WTC11 (cell line): ENCODE results near the gene TMC1. TPM values are rescaled to one million over a fixed set of nuclear protein-coding genes. Genes with fewer than 3 reads are reported as not detected.

Source experiments
- ATAC-seq: fragments of 200-7000 bp; cut with Tn5 transposase; 2 replicates; pipeline ENCODE4 v1.10.0; 2021; ENCODE audit warnings: mild to moderate bottlenecking, moderate library complexity
- CTCF ChIA-PET: fragments of 300-600 bp; sonication (Branson Sonifier 250); formaldehyde crosslinking; loops from one replicate; lab custom pipeline; 2021; ENCODE audit warnings: antibody characterized with exemption; lab: Charles Lee
- POLR2A ChIA-PET: fragments of 350-600 bp; sonication (Branson Sonifier 250); formaldehyde crosslinking; loops from one replicate; lab custom pipeline; 2021; ENCODE audit warnings: antibody characterized with exemption; lab: Charles Lee
- DNase-seq: peaks from one replicate; pipeline ENCODE4 v3.0.0; 2021; ENCODE audit warnings: low spot score
- H3K27ac Mint-ChIP-seq: 2 replicates; pipeline ENCODE4 v1.8.0; 2021; ENCODE audit warnings: mixed read lengths
- H3K27me3 Mint-ChIP-seq: 2 replicates; pipeline ENCODE4 v1.8.0; 2021; ENCODE audit warnings: low read depth, mild to moderate bottlenecking, moderate library complexity, mixed read lengths
- H3K36me3 Mint-ChIP-seq: 2 replicates; pipeline ENCODE4 v1.8.0; 2021; ENCODE audit warnings: mixed read lengths
- H3K4me1 Mint-ChIP-seq: 2 replicates; pipeline ENCODE4 v1.8.0; 2022; ENCODE audit warnings: mixed read lengths
- H3K4me3 Mint-ChIP-seq: 2 replicates; pipeline ENCODE4 v1.8.0; 2021; ENCODE audit warnings: mild to moderate bottlenecking, moderate library complexity, mixed read lengths
- H3K9me3 Mint-ChIP-seq: 2 replicates; pipeline ENCODE4 v1.8.0; 2021; ENCODE audit warnings: mixed read lengths
- ATF1 ChIP-seq: sonication (generic); formaldehyde crosslinking; IDR thresholded peaks from 2 replicates; pipeline ENCODE4 v1.8.1; 2023; ENCODE audit warnings: mild to moderate bottlenecking, moderate library complexity, missing genetic modification reagents
- CREB1 ChIP-seq: sonication (generic); formaldehyde crosslinking; IDR thresholded peaks from 2 replicates; pipeline ENCODE4 v1.8.0; 2023; ENCODE audit warnings: mild to moderate bottlenecking, missing genetic modification reagents
- CREM ChIP-seq: sonication (generic); formaldehyde crosslinking; IDR thresholded peaks from 2 replicates; pipeline ENCODE4 v1.8.1; 2022; ENCODE audit warnings: mild to moderate bottlenecking, missing genetic modification reagents, moderate library complexity
- CTCF ChIP-seq: fragments of 200-600 bp; IDR thresholded peaks from 2 replicates; pipeline ENCODE4 v1.8.0; 2022; ENCODE audit warnings: antibody characterized with exemption
- PRDM15 ChIP-seq: sonication (generic); formaldehyde crosslinking; IDR thresholded peaks from 2 replicates; pipeline ENCODE4 v1.8.0; 2022; ENCODE audit warnings: missing genetic modification reagents
- RORB ChIP-seq: fragments of 250-450 bp; sonication (Bioruptor Pico); IDR thresholded peaks from 2 replicates; pipeline ENCODE4 v1.9.0; 2021; ENCODE audit warnings: mild to moderate bottlenecking
- TCF7 ChIP-seq: sonication (generic); formaldehyde crosslinking; IDR thresholded peaks from 2 replicates; pipeline ENCODE4 v1.8.0; 2022; ENCODE audit warnings: mild to moderate bottlenecking, low read depth, missing genetic modification reagents, moderate library complexity
- ZBTB21 ChIP-seq: sonication (generic); formaldehyde crosslinking; IDR thresholded peaks from 2 replicates; pipeline ENCODE4 v1.8.1; 2023; ENCODE audit warnings: mild to moderate bottlenecking, missing genetic modification reagents, borderline replicate concordance
- ZNF138 ChIP-seq: sonication (generic); formaldehyde crosslinking; conservative IDR thresholded peaks from 2 replicates; pipeline ENCODE4 v1.8.1; 2022; ENCODE audit warnings: mild to moderate bottlenecking, moderate library complexity, missing genetic modification reagents
- ZNF416 ChIP-seq: fragments of 250-450 bp; sonication (Bioruptor Pico); IDR thresholded peaks from 2 replicates; pipeline ENCODE4 v1.9.0; 2021; ENCODE audit warnings: mild to moderate bottlenecking, inconsistent platforms
- ZNF423 ChIP-seq: fragments of 250-450 bp; sonication (Bioruptor Pico); IDR thresholded peaks from 2 replicates; pipeline ENCODE4 v2.1.2; 2022; ENCODE audit warnings: mild to moderate bottlenecking, moderate library complexity
- ZNF671 ChIP-seq: fragments of 250-450 bp; sonication (Bioruptor Pico); IDR thresholded peaks from 2 replicates; pipeline ENCODE4 v1.8.0; 2021; ENCODE audit warnings: mild to moderate bottlenecking
- total RNA-seq: library from RNA; stranded (reverse); gene quantifications from 3 replicates; pipeline ENCODE4 v1.2.3, GENCODE V29; 2021
- TF ChIP-seq, protein P1 (sequence below): sonication (generic); formaldehyde crosslinking; IDR thresholded peaks from 2 replicates; pipeline ENCODE4 v1.8.0; 2022; ENCODE audit warnings: mild to moderate bottlenecking, missing genetic modification reagents
- TF ChIP-seq, protein P2 (sequence below): fragments of 250-450 bp; sonication (Bioruptor Pico); IDR thresholded peaks from 2 replicates; pipeline ENCODE4 v1.9.0; 2021; ENCODE audit warnings: mild to moderate bottlenecking
- TF ChIP-seq, protein P3 (sequence below): sonication (generic); formaldehyde crosslinking; IDR thresholded peaks from 2 replicates; pipeline ENCODE4 v1.8.1; 2023; ENCODE audit warnings: mild to moderate bottlenecking, missing genetic modification reagents
- TF ChIP-seq, protein P4 (sequence below): sonication (generic); formaldehyde crosslinking; IDR thresholded peaks from 2 replicates; pipeline ENCODE4 v1.8.1; 2022; ENCODE audit warnings: mild to moderate bottlenecking, moderate library complexity, missing genetic modification reagents
- TF ChIP-seq, protein P5 (sequence below): sonication (generic); formaldehyde crosslinking; IDR thresholded peaks from 2 replicates; pipeline ENCODE4 v1.8.1; 2022; ENCODE audit warnings: low read depth, mild to moderate bottlenecking, moderate library complexity, missing genetic modification reagents, borderline replicate concordance
- TF ChIP-seq, protein P6 (sequence below): sonication (generic); formaldehyde crosslinking; IDR thresholded peaks from 2 replicates; pipeline ENCODE4 v1.8.0; 2022; ENCODE audit warnings: mild to moderate bottlenecking, missing genetic modification reagents

Gene TMC1
- total RNA-seq, 1 experiment from 2014 or later = 0.31 TPM

DNA sequence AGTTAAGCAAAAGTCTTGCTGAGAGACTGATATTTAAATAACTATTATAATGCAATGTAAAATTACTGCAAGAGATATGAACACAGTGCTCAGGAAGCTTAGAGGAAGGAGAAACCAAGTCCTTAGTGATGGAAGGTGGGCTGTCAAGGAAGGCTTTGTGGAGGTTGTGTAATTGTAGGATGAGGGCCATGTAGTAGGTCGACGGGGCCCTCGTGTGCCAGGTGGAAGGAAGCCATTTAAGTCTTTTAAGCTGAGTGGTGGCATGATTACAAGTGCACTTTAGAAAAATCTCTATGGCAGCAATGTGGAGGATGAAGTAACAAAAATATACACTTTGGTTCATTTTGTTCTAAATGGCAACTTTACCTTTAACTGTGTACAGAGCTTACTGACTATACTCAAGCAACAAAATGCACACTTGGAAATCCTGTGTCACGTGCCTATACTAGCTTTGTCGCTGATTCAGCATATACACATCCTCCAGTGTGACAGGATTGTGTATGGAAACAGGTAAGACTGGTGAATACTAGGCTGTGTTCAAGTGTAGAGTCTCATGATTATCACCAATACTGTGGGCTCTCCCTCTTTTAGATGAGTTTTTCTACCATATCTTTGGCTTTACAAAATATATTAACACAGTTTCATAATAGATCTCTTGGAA, 78.6 kb downstream of the TMC1 start:
- TF ChIP-seq ZNF416 (no peak), CTCF (no peak)
- TF ChIP-seq, protein P1, sequence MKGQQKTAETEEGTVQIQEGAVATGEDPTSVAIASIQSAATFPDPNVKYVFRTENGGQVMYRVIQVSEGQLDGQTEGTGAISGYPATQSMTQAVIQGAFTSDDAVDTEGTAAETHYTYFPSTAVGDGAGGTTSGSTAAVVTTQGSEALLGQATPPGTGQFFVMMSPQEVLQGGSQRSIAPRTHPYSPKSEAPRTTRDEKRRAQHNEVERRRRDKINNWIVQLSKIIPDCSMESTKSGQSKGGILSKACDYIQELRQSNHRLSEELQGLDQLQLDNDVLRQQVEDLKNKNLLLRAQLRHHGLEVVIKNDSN (CRISPR knock-in tag) = no peak
- no peak overlapping the region for H3K4me3 Mint-ChIP-seq
- no peaks in the 10 kb centered on the region for H3K9me3 Mint-ChIP-seq
- ATAC-seq (no peak), DNase-seq (no peak)
- no peak overlapping the region for H3K27ac Mint-ChIP-seq
- H3K36me3 Mint-ChIP-seq = no peaks in the 10 kb centered on the region
- CTCF ChIA-PET = interaction anchor here (0.8 kb wide), 1 partner anchor 99 kb away, joined by 3 read pairs; no protein-coding TSS in a partner anchor
- POLR2A ChIA-PET = no interaction called here
- H3K27me3 Mint-ChIP-seq = no peaks in the 10 kb centered on the region; the same call in 1 of the 2 replicates
- peaks cover 12% of the 10 kb centered on the region for H3K4me1 Mint-ChIP-seq

- H3K36me3 Mint-ChIP-seq = no peaks in the 10 kb centered on the region
- DNase-seq = no peak
- H3K4me3 Mint-ChIP-seq = no peak overlapping the region
- POLR2A ChIA-PET = no interaction called here
- H3K9me3 Mint-ChIP-seq = no peaks in the 10 kb centered on the region
- peaks cover 12% of the 10 kb centered on the region for H3K4me1 Mint-ChIP-seq
- no peak overlapping the region for H3K27ac Mint-ChIP-seq
- CTCF ChIA-PET = no interaction called here
- H3K27me3 Mint-ChIP-seq = no peaks in the 10 kb centered on the region; the same call in 1 of the 2 replicates
- ATAC-seq = no peak
- no peak for TF ChIP-seq ZNF423
- no peak for TF ChIP-seq CTCF
- TF ChIP-seq, protein P2, sequence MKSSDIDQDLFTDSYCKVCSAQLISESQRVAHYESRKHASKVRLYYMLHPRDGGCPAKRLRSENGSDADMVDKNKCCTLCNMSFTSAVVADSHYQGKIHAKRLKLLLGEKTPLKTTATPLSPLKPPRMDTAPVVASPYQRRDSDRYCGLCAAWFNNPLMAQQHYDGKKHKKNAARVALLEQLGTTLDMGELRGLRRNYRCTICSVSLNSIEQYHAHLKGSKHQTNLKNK (CRISPR knock-in tag) = no peak
- TF ChIP-seq CREM (CRISPR knock-in tag) = no peak
- TF ChIP-seq TCF7 (CRISPR knock-in tag) = no peak
- TF ChIP-seq ATF1 (CRISPR knock-in tag) = no peak
- TF ChIP-seq ZBTB21 = no peak
- no peak for TF ChIP-seq PRDM15 (CRISPR knock-in tag)
- no peak for TF ChIP-seq ZNF671 (CRISPR knock-in tag)
- TF ChIP-seq, protein P3, sequence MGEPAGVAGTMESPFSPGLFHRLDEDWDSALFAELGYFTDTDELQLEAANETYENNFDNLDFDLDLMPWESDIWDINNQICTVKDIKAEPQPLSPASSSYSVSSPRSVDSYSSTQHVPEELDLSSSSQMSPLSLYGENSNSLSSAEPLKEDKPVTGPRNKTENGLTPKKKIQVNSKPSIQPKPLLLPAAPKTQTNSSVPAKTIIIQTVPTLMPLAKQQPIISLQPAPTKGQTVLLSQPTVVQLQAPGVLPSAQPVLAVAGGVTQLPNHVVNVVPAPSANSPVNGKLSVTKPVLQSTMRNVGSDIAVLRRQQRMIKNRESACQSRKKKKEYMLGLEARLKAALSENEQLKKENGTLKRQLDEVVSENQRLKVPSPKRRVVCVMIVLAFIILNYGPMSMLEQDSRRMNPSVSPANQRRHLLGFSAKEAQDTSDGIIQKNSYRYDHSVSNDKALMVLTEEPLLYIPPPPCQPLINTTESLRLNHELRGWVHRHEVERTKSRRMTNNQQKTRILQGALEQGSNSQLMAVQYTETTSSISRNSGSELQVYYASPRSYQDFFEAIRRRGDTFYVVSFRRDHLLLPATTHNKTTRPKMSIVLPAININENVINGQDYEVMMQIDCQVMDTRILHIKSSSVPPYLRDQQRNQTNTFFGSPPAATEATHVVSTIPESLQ (CRISPR knock-in tag) = no peak
- TF ChIP-seq ZNF138 (CRISPR knock-in tag) = no peak
- no peak for TF ChIP-seq RORB (CRISPR knock-in tag)
- TF ChIP-seq, protein P4, sequence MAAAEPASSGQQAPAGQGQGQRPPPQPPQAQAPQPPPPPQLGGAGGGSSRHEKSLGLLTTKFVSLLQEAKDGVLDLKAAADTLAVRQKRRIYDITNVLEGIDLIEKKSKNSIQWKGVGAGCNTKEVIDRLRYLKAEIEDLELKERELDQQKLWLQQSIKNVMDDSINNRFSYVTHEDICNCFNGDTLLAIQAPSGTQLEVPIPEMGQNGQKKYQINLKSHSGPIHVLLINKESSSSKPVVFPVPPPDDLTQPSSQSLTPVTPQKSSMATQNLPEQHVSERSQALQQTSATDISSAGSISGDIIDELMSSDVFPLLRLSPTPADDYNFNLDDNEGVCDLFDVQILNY (CRISPR knock-in tag) = no peak
- TF ChIP-seq, protein P5, sequence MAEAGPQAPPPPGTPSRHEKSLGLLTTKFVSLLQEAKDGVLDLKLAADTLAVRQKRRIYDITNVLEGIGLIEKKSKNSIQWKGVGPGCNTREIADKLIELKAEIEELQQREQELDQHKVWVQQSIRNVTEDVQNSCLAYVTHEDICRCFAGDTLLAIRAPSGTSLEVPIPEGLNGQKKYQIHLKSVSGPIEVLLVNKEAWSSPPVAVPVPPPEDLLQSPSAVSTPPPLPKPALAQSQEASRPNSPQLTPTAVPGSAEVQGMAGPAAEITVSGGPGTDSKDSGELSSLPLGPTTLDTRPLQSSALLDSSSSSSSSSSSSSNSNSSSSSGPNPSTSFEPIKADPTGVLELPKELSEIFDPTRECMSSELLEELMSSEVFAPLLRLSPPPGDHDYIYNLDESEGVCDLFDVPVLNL (CRISPR knock-in tag) = no peak
- TF ChIP-seq, protein P6, sequence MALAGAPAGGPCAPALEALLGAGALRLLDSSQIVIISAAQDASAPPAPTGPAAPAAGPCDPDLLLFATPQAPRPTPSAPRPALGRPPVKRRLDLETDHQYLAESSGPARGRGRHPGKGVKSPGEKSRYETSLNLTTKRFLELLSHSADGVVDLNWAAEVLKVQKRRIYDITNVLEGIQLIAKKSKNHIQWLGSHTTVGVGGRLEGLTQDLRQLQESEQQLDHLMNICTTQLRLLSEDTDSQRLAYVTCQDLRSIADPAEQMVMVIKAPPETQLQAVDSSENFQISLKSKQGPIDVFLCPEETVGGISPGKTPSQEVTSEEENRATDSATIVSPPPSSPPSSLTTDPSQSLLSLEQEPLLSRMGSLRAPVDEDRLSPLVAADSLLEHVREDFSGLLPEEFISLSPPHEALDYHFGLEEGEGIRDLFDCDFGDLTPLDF (CRISPR knock-in tag) = no peak
- no peak for TF ChIP-seq CREB1 (CRISPR knock-in tag)
These were observed 79.3 kb downstream of the TMC1 start for GRCh38 chr9:72600671-72601070.
